22Rv1 (cell line): Measurements from ENCODE around the gene PCDH15.

Experiments used
- H3K27ac ChIP-seq: fragments of 450-650 bp; 2 replicates; pipeline ENCODE4 v1.5.1; 2017
- CTCF ChIP-seq: fragments of 450-650 bp; IDR thresholded peaks from 2 replicates; pipeline ENCODE4 v1.5.1; 2017; ENCODE audit warnings: mild to moderate bottlenecking
- ZFX ChIP-seq: fragments of 450-650 bp; IDR thresholded peaks from 2 replicates; pipeline ENCODE4 v1.6.1; 2017; ENCODE audit warnings: antibody characterized with exemption, borderline replicate concordance

Gene PCDH15

GRCh38 chr10:54808186-54808935, 7.3 kb upstream of the PCDH15 start:
- TF ChIP-seq CTCF = no peak
- TF ChIP-seq ZFX = no peak
- H3K27ac ChIP-seq = no peak overlapping the region

- TF ChIP-seq CTCF (no peak), ZFX (no peak)
- H3K27ac ChIP-seq = no peak overlapping the region
These were observed 1.5 kb downstream of the PCDH15 start for GRCh38 chr10:54799506-54799905.

GRCh38 chr10:54797636-54798321, 3.3 kb downstream of the PCDH15 start:
- no peak overlapping the region for H3K27ac ChIP-seq
- TF ChIP-seq ZFX (no peak), CTCF (no peak)

- H3K27ac ChIP-seq = no peak overlapping the region
- TF ChIP-seq ZFX (no peak), CTCF (no peak)
These were observed 4.2 kb downstream of the PCDH15 start for GRCh38 chr10:54796881-54797280.

GRCh38 chr10:54776622-54777021, 24.4 kb downstream of the PCDH15 start:
- TF ChIP-seq CTCF (no peak), ZFX (no peak)
- H3K27ac ChIP-seq = no peak overlapping the region

GRCh38 chr10:54772468-54773122, 28.4 kb downstream of the PCDH15 start:
- TF ChIP-seq CTCF (no peak), ZFX (no peak)
- no peak overlapping the region for H3K27ac ChIP-seq

- no peak for TF ChIP-seq ZFX
- no peak for TF ChIP-seq CTCF
- no peak overlapping the region for H3K27ac ChIP-seq
These were observed 32.0 kb downstream of the PCDH15 start for GRCh38 chr10:54769051-54769450.
